ENCODE results near the gene PDE5A. TPM values are rescaled to one million over a fixed set of nuclear protein-coding genes. Genes with fewer than 3 reads are reported as not detected.
A peak's percentile ranks its signal among the peaks of the same experiment; 100 is the strongest.

Gene PDE5A
- total and polyA plus RNA-seq, 8 donors, result 4.5 to 115 (median 15.2) TPM

GRCh38 chr4:119647558-119647957 lies 19.0 kb upstream of the PDE5A start:
- TF ChIP-seq, protein P1, sequence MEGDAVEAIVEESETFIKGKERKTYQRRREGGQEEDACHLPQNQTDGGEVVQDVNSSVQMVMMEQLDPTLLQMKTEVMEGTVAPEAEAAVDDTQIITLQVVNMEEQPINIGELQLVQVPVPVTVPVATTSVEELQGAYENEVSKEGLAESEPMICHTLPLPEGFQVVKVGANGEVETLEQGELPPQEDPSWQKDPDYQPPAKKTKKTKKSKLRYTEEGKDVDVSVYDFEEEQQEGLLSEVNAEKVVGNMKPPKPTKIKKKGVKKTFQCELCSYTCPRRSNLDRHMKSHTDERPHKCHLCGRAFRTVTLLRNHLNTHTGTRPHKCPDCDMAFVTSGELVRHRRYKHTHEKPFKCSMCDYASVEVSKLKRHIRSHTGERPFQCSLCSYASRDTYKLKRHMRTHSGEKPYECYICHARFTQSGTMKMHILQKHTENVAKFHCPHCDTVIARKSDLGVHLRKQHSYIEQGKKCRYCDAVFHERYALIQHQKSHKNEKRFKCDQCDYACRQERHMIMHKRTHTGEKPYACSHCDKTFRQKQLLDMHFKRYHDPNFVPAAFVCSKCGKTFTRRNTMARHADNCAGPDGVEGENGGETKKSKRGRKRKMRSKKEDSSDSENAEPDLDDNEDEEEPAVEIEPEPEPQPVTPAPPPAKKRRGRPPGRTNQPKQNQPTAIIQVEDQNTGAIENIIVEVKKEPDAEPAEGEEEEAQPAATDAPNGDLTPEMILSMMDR (IDR thresholded peaks at IDR 0.05), result no peak
- no peak for TF ChIP-seq POLR2A (IDR thresholded peaks at IDR 0.05)
- TF ChIP-seq POLR2AphosphoS5 (IDR thresholded peaks at IDR 0.05), result no peak
- TF ChIP-seq EP300 (IDR thresholded peaks at IDR 0.05), result no peak
- no peaks in the 10 kb centered on the region for H3K27me3 ChIP-seq
- peaks cover 0 to 7% (median 0%) of the 10 kb centered on the region in 4 donors for H3K4me1 ChIP-seq
- no peaks in the 10 kb centered on the region for H3K36me3 ChIP-seq
- WGBS, 5 donors, result 62 to 82% (median 76%) methylated on average over 3 of the region's 3 CpGs
- intact Hi-C loops (cut with DNase I; ENCODE audit: low total_unique reads), result no loop called here
- no peaks in the 10 kb centered on the region for H3K9me3 ChIP-seq
- no peak overlapping the region for H3K4me3 ChIP-seq
- H3K27ac ChIP-seq, result no peak overlapping the region
- DNase-seq, result no peak

DNA sequence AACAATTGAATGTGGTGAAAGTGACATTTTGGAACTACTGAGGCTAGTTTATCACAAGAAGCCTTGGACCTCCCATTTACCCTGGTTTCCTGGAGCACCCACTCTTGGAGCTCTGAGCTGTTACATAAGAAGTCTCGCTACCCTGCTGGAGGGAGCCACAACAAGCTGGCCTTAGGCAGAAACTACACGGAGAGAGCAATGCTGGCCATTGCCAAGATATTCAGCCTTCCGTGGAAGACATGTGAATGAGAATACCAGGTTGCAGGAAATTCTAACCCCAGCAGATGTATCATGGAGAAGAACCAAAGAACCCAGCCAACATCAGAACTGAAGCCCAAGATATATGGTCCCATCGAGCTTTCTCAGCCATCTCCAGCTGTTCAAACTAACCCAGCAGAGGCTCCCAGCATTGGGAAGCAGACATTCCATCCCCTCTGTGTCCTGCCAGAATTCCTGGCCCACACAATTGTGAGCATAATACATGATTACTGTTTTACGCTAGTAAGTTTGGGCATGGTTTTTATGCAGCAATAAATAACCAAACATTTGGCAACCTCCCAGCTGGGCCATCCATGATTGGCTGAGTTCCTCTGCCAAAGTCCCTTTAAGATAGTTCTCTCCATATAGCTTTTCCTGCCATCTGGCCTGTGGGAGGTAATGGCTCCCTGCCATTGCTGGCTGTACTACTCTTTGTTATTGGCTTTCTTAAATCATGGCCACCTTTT lies 17.9 kb upstream of the PDE5A start:
- Histone ChIP-seq H3K4me1 (peaks cover 0 to 7% (median 0%) of the 10 kb centered on the region in 4 donors), H3K4me3 (no peak overlapping the region), H3K27ac (peak overlapping the region in 1 of 5 donors; percentile 20), H3K9me3 (no peaks in the 10 kb centered on the region), H3K27me3 (no peaks in the 10 kb centered on the region), H3K36me3 (no peaks in the 10 kb centered on the region)
- intact Hi-C loops (cut with DNase I; ENCODE audit: low total_unique reads), result no loop called here
- WGBS, 5 donors, result 60 to 74% (median 64%) methylated on average over 5 of the region's 5 CpGs
- TF ChIP-seq POLR2AphosphoS5 (IDR thresholded peaks at IDR 0.05) (no peak), POLR2A (IDR thresholded peaks at IDR 0.05) (no peak), EP300 (IDR thresholded peaks at IDR 0.05) (no peak)
- TF ChIP-seq, protein P1 (IDR thresholded peaks at IDR 0.05), result no peak
- peak in 1 of 2 donors; percentile 79 for DNase-seq

DNA sequence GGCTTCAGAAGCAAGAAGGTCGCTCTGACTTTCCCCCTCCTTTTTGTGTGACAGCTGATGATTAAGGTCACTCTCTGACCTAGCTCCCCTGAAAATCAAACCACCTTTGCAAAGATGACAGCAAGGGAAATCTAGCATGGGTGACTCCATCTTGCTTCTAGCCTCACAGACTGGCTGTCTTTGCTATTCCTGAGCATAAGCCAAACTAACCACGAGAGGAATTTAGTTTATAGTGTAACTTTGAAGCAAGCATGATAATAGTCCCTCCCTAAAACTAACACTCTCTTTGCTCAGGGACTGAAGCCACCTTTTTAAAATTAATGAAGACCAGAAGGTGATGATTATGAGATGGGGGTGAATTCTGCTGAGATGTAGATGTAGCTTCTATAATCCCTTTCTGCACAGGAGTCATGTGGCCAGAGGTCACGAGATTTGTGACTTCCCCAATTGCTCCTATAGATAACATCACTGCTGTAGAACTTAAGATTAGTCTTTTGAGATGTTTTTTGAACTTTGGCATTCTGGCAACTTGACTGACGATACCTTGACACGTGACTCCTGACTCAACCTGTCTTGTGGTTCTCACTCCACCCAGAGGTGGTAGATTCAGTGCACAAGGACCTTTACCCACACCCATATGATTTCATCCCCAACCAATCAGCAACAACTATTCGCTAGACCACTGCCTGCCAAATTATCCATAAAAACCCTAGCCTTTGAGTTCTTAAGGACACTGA lies 14.9 kb upstream of the PDE5A start:
- WGBS, 5 donors, result 54 to 63% (median 58%) methylated on average over 6 of the region's 6 CpGs
- Histone ChIP-seq H3K27me3 (no peaks in the 10 kb centered on the region), H3K4me3 (no peak overlapping the region), H3K36me3 (no peaks in the 10 kb centered on the region), H3K9me3 (no peaks in the 10 kb centered on the region), H3K27ac (no peak overlapping the region), H3K4me1 (peaks cover 0 to 7% (median 0%) of the 10 kb centered on the region in 4 donors)
- no peak for DNase-seq
- no peak for TF ChIP-seq POLR2A (IDR thresholded peaks at IDR 0.05)
- no peak for TF ChIP-seq POLR2AphosphoS5 (IDR thresholded peaks at IDR 0.05)
- no peak for TF ChIP-seq EP300 (IDR thresholded peaks at IDR 0.05)
- TF ChIP-seq, protein P1 (IDR thresholded peaks at IDR 0.05), result no peak
- intact Hi-C loops (cut with DNase I; ENCODE audit: low total_unique reads), result no loop called here

DNA sequence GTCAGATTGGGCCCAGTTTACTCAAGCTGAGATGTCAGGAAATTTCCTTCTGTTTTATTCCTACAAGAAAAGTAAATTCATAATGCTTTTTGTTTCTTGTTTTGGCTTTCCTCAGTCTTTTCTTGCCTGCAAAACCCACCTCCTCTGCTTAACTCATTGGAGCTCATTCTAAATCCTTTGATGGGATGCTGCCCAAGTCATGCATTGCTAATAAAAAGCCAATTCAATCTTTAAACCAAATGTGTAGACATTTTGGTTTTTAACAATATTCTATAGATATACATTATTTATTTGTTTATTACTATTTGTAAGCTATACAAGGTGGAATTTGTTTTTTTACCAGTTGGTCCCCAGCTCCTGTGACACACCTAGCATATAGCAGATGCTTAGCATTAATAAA lies 13.2 kb upstream of the PDE5A start:
- H3K4me3 ChIP-seq, result no peak overlapping the region
- intact Hi-C loops (cut with DNase I; ENCODE audit: low total_unique reads), result no loop called here
- TF ChIP-seq POLR2A (IDR thresholded peaks at IDR 0.05), result no peak
- TF ChIP-seq EP300 (IDR thresholded peaks at IDR 0.05), result no peak
- TF ChIP-seq, protein P1 (IDR thresholded peaks at IDR 0.05), result no peak
- no peak for TF ChIP-seq POLR2AphosphoS5 (IDR thresholded peaks at IDR 0.05)
- peaks cover 0 to 7% (median 0%) of the 10 kb centered on the region in 4 donors for H3K4me1 ChIP-seq
- DNase-seq, result no peak
- H3K27ac ChIP-seq, result no peak overlapping the region
- H3K27me3 ChIP-seq, result no peaks in the 10 kb centered on the region
- H3K36me3 ChIP-seq, result no peaks in the 10 kb centered on the region
- H3K9me3 ChIP-seq, result no peaks in the 10 kb centered on the region
